Esophagus squamous epithelium (tissue), 5 donors: Measurements from ENCODE around the gene OPCML. TPM values are rescaled to one million over a fixed set of nuclear protein-coding genes. Genes with fewer than 3 reads are reported as not detected.

Experiments
- DNase-seq: peaks from one replicate; lab custom pipeline; 2025; lab: John Stamatoyannopoulos, UW
- H3K27ac ChIP-seq, 4 donors: fragments of 200-600 bp; sonication (generic); one replicate each; pipeline ENCODE4 v1.5.1; 2016 to 2019; ENCODE audit warnings: mild to moderate bottlenecking in 1 of 4
- H3K27me3 ChIP-seq, 4 donors: fragments of 200-600 bp; sonication (generic); 1 replicate in 3 of 4; 2 replicates in 1 of 4; pipeline versions ENCODE4 v1.5.1 to v1.6.0; 2017 to 2021; ENCODE audit warnings: antibody characterized with exemption in 1 of 4
- H3K36me3 ChIP-seq, 3 donors: fragments of 200-600 bp; sonication (generic); one replicate each; pipeline ENCODE4 v1.5.1; 2016 to 2019
- H3K4me1 ChIP-seq, 3 donors: fragments of 200-600 bp; sonication (generic); one replicate each; pipeline ENCODE4 v1.5.1; 2017 to 2019
- H3K4me3 ChIP-seq, 4 donors: fragments of 200-600 bp; sonication (generic); 1 replicate in 3 of 4; 2 replicates in 1 of 4; pipeline ENCODE4 v1.5.1; 2016 to 2019; ENCODE audit warnings: mild to moderate bottlenecking in 2 of 4, moderate library complexity in 1 of 4
- H3K9me3 ChIP-seq, 3 donors: fragments of 200-600 bp; sonication (generic); one replicate each; pipeline ENCODE4 v1.5.1; 2016 to 2019
- CTCF ChIP-seq, 6 experiments: fragments of 450-650 bp in 4 of 6; fragments of 200-600 bp in 2 of 6; sonication (generic) in 2 of 6; IDR thresholded peaks; one replicate each; pipeline ENCODE4 v1.5.1; 2016 to 2019; ENCODE audit warnings: antibody characterized with exemption in 6 of 6, mild to moderate bottlenecking in 4 of 6, moderate library complexity in 4 of 6
- POLR2A ChIP-seq, 4 donors: fragments of 450-650 bp; IDR thresholded peaks; one replicate each; pipeline ENCODE4 v1.6.1; 2017; ENCODE audit warnings: antibody characterized with exemption in 4 of 4, mild to moderate bottlenecking in 4 of 4, moderate library complexity in 3 of 4
- WGBS, 2 donors: methylation state at CpG; one replicate each; pipeline ENCODE4 v1.1.5; 2018; 5-methylcytosine and 5-hydroxymethylcytosine counted together
- intact Hi-C: fragments of 100-400 bp; cut with DNase I; formaldehyde crosslinking; loops from one replicate; pipeline ENCODE4 v1.15.0; 2022
- total RNA-seq, 4 donors: library from RNA; depleted of rRNA; stranded (reverse); fragments of >200 nt; gene quantifications; one replicate each; pipeline ENCODE4 v1.1.0, GENCODE V29; 2016
- donor health status: DM: yes; HTN: yes; CAD: no.

OPCML gene
- total RNA-seq, 4 donors from 2014 or later, result under 0.01 TPM; not detected in 3

- Histone ChIP-seq H3K36me3 (no peaks in the 10 kb centered on the region), H3K4me1 (no peaks in the 10 kb centered on the region), H3K4me3 (no peak overlapping the region), H3K27me3 (peaks cover 0 to 54% (median 0%) of the 10 kb centered on the region in 4 donors), H3K27ac (no peak overlapping the region), H3K9me3 (no peaks in the 10 kb centered on the region)
- 60 to 70% methylated on average over 13 to 16 of the region's 17 CpGs for WGBS, 2 donors
- TF ChIP-seq CTCF (IDR thresholded peaks at IDR 0.05) (no peak), POLR2A (IDR thresholded peaks at IDR 0.05) (no peak)
- intact Hi-C loops, result no loop called here
- no peak for DNase-seq
These were observed 375.1 kb downstream of the OPCML start for GRCh38 chr11:133156986-133157745.

GRCh38 chr11:133154781-133155180 is 377.5 kb downstream of the OPCML start:
- Histone ChIP-seq H3K4me1 (no peaks in the 10 kb centered on the region), H3K27ac (no peak overlapping the region), H3K4me3 (no peak overlapping the region), H3K9me3 (no peaks in the 10 kb centered on the region), H3K27me3 (peaks cover 0 to 59% (median 0%) of the 10 kb centered on the region in 4 donors), H3K36me3 (no peaks in the 10 kb centered on the region)
- 62 to 70% methylated on average over 4 of the region's 4 CpGs for WGBS, 2 donors
- intact Hi-C loops, result no loop called here
- no peak for DNase-seq
- no peak for TF ChIP-seq CTCF (IDR thresholded peaks at IDR 0.05)
- no peak for TF ChIP-seq POLR2A (IDR thresholded peaks at IDR 0.05)

- Histone ChIP-seq H3K9me3 (no peaks in the 10 kb centered on the region), H3K4me1 (no peaks in the 10 kb centered on the region), H3K36me3 (no peaks in the 10 kb centered on the region), H3K27me3 (peaks cover 0 to 59% (median 0%) of the 10 kb centered on the region in 4 donors), H3K27ac (no peak overlapping the region), H3K4me3 (no peak overlapping the region)
- DNase-seq, result no peak
- no peak for TF ChIP-seq POLR2A (IDR thresholded peaks at IDR 0.05)
- no peak for TF ChIP-seq CTCF (IDR thresholded peaks at IDR 0.05)
- intact Hi-C loops, result no loop called here
- WGBS, 2 donors, result 46 to 53% methylated on average over 7 to 8 of the region's 8 CpGs
These were observed 378.2 kb downstream of the OPCML start for GRCh38 chr11:133154076-133154475.

- no peak for DNase-seq
- Histone ChIP-seq H3K9me3 (no peaks in the 10 kb centered on the region), H3K4me1 (no peaks in the 10 kb centered on the region), H3K4me3 (no peak overlapping the region), H3K27me3 (peaks cover 0 to 63% (median 0%) of the 10 kb centered on the region in 4 donors), H3K27ac (no peak overlapping the region), H3K36me3 (no peaks in the 10 kb centered on the region)
- 89 to 96% methylated on average over 3 to 4 of the region's 18 CpGs for WGBS, 2 donors
- intact Hi-C loops, result no loop called here
- TF ChIP-seq CTCF (IDR thresholded peaks at IDR 0.05), result no peak
- no peak for TF ChIP-seq POLR2A (IDR thresholded peaks at IDR 0.05)
These were observed 379.3 kb downstream of the OPCML start for GRCh38 chr11:133153031-133153430.

GRCh38 chr11:133149698-133150097 is 382.6 kb downstream of the OPCML start:
- Histone ChIP-seq H3K9me3 (no peaks in the 10 kb centered on the region), H3K4me3 (no peak overlapping the region), H3K27me3 (peaks cover 0 to 37% (median 0%) of the 10 kb centered on the region in 4 donors), H3K4me1 (no peaks in the 10 kb centered on the region), H3K36me3 (no peaks in the 10 kb centered on the region), H3K27ac (no peak overlapping the region)
- TF ChIP-seq POLR2A (IDR thresholded peaks at IDR 0.05) (no peak), CTCF (IDR thresholded peaks at IDR 0.05) (no peak)
- intact Hi-C loops, result no loop called here
- no peak for DNase-seq
- 43 to 46% methylated on average over 4 of the region's 5 CpGs for WGBS, 2 donors
